ENCODE results near the gene DGKD. TPM values are rescaled to one million over a fixed set of nuclear protein-coding genes. Genes with fewer than 3 reads are reported as not detected.

DGKD gene
- total RNA-seq, 1 donor from 2014 or later, result 49.5 TPM

DNA sequence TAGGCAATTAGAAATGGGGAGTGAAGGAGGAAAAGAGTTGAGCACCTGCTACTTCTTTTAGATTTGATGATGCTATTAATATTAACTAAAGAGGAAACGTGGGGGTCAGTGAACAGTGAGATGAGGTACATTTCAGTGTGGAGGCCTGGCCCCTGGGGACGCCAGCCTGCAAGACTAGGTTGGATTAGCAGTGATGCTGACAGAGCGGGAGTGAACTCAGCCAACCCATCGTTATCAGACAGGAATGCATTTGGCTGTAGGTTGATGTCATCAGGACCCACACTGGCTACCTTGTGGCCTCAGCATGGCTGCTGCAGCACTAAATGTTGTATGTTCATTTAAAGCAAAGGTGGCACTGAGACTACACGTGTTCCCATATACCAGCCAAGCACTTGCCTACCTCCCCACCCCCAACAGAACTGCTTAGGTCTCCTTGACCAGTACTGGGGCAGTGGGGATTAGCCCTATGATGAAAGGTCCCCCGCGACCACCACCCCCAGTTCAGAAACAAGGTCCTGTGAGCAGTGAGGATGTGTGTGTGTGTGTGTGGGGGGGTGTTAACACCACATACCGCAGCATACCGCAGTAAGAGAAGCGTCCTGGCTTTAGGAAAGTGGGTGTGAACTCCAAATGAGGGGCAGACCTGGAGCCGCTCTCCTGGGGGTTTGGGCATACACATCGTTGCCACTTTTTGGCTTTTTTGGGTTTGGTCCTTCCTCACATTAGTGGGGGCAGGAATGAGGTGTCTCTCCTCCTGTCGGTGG is 26.0 kb downstream of the DGKD start:
- TF ChIP-seq, protein P1, sequence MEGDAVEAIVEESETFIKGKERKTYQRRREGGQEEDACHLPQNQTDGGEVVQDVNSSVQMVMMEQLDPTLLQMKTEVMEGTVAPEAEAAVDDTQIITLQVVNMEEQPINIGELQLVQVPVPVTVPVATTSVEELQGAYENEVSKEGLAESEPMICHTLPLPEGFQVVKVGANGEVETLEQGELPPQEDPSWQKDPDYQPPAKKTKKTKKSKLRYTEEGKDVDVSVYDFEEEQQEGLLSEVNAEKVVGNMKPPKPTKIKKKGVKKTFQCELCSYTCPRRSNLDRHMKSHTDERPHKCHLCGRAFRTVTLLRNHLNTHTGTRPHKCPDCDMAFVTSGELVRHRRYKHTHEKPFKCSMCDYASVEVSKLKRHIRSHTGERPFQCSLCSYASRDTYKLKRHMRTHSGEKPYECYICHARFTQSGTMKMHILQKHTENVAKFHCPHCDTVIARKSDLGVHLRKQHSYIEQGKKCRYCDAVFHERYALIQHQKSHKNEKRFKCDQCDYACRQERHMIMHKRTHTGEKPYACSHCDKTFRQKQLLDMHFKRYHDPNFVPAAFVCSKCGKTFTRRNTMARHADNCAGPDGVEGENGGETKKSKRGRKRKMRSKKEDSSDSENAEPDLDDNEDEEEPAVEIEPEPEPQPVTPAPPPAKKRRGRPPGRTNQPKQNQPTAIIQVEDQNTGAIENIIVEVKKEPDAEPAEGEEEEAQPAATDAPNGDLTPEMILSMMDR (IDR thresholded peaks at IDR 0.05; ENCODE audit: unreplicated experiment), result no peak
- Mint-ChIP-seq H3K9me3 (ENCODE audit: low read depth) (no peaks in the 10 kb centered on the region), H3K36me3 (ENCODE audit: insufficient read depth) (peaks cover 2% of the 10 kb centered on the region), H3K4me1 (ENCODE audit: low read depth) (peaks cover 22% of the 10 kb centered on the region), H3K27ac (no peak overlapping the region), H3K4me3 (ENCODE audit: low read depth) (no peak overlapping the region), H3K27me3 (no peaks in the 10 kb centered on the region)
- DNase-seq (ENCODE audit: low spot score, unreplicated experiment), result no peak

DNA sequence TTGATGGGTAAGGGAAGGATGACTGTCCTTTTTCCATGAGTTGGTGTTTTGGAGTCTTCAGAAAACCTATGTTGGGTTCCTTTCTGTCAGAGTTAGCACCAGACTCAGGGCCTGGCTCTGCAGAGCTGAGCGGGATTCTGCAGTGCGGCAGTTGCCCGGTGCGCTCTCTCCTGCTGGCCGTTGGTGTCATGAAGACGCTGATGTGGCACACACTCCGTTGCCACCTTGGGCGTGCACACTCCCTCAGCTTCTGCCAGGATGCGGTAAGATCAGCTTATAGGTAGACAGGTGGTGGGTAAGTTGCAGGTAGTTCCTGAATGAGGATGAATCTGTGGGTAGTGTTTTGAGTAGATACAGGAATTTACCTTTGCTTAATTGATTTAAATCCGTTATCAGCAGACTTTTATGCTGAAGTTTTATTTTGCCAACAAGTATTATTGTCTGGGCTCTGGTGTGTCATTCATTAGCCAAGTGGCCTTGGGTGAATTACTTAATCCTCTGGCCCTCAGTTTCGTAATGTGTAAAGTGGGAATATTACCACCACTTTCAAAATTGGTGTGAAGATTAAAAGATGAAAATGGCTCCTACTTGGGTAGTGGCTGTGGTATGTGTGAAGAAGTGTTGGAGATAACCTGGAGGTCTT is 26.8 kb downstream of the DGKD start:
- peaks cover 2% of the 10 kb centered on the region for H3K36me3 Mint-ChIP-seq (ENCODE audit: insufficient read depth)
- no peak for DNase-seq (ENCODE audit: low spot score, unreplicated experiment)
- no peaks in the 10 kb centered on the region for H3K27me3 Mint-ChIP-seq
- TF ChIP-seq, protein P1 (IDR thresholded peaks at IDR 0.05; ENCODE audit: unreplicated experiment), result no peak
- H3K4me1 Mint-ChIP-seq (ENCODE audit: low read depth), result peaks cover 14% of the 10 kb centered on the region
- no peak overlapping the region for H3K27ac Mint-ChIP-seq
- no peak overlapping the region for H3K4me3 Mint-ChIP-seq (ENCODE audit: low read depth)
- no peaks in the 10 kb centered on the region for H3K9me3 Mint-ChIP-seq (ENCODE audit: low read depth)

DNA sequence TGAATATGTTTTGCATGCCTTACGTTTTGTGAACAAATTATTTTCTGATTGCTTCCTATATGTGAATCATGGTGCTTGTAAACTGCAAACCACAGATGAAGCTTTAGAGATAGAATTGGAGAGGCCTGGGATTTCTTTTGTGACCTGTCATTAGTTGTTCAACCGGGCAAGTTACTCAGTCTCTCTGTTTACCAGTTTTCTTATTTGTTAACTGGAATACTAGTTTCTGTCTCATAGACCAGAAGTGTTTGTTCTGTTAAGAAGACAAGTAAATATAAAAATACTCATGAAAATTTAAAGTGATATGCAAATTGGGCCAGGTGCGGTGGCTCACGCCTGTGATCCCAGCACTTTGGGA is 27.3 kb downstream of the DGKD start:
- H3K4me1 Mint-ChIP-seq (ENCODE audit: low read depth), result peaks cover 13% of the 10 kb centered on the region
- no peak overlapping the region for H3K27ac Mint-ChIP-seq
- no peak for DNase-seq (ENCODE audit: low spot score, unreplicated experiment)
- TF ChIP-seq, protein P1 (IDR thresholded peaks at IDR 0.05; ENCODE audit: unreplicated experiment), result no peak
- no peak overlapping the region for H3K4me3 Mint-ChIP-seq (ENCODE audit: low read depth)
- no peaks in the 10 kb centered on the region for H3K27me3 Mint-ChIP-seq
- H3K36me3 Mint-ChIP-seq (ENCODE audit: insufficient read depth), result peaks cover 2% of the 10 kb centered on the region
- H3K9me3 Mint-ChIP-seq (ENCODE audit: low read depth), result no peaks in the 10 kb centered on the region

DNA sequence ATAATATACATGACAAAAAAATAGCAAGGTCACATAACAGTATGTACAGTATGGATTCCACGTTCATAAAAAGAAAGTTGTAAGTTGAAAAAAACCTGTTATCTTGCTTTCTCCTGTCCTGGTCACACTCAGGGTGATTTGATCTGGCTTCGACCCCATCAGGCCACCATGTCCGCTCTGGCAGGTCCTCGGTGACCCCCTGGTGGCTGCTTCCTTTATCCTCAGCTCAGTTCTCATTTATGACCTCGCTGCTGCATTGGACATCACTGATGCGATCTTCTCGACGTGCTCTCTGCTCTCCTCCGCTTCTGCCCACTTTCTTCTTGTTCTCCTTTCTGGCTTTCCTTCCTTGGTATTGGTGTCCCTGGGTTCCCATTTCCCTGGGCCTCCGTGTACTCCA is 29.7 kb downstream of the DGKD start:
- H3K4me3 Mint-ChIP-seq (ENCODE audit: low read depth), result no peak overlapping the region
- no peak for DNase-seq (ENCODE audit: low spot score, unreplicated experiment)
- H3K4me1 Mint-ChIP-seq (ENCODE audit: low read depth), result peaks cover 12% of the 10 kb centered on the region
- no peaks in the 10 kb centered on the region for H3K9me3 Mint-ChIP-seq (ENCODE audit: low read depth)
- H3K27me3 Mint-ChIP-seq, result no peaks in the 10 kb centered on the region
- H3K36me3 Mint-ChIP-seq (ENCODE audit: insufficient read depth), result no peaks in the 10 kb centered on the region
- H3K27ac Mint-ChIP-seq, result no peak overlapping the region
- TF ChIP-seq, protein P1 (IDR thresholded peaks at IDR 0.05; ENCODE audit: unreplicated experiment), result peak; percentile 34

DNA sequence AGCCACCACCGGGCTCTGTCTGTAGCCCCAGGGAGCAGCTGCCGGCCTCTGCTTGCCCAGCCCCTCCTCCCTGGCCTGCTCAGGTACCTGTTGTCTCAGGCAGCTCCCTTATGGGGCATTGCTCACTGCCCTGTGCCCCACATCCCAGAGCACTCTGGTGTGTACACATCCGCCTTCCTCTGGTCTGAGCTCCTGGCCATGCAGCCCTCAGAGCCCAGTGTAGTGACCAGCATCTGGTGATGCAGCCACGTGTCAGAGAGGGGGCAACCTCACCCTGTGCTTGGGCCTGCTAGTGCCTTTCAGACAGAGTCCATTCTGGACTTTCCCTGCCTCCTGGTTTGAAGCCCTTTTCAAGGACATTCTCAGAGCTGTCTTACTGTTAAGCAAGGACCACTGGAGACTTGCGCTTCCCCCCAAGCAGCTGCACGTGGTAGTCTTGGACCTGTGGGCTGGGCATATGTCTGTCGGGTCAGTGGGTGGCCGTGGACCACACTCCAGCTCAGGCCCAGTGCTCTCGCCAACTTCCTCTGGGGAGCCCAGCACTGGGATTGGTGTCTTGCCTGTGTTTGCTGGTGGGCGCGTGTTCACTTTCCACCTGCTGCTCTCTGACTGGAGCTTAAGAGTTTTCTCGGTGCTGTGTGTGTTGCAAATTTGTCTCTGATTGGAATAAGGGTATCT is 30.7 kb downstream of the DGKD start:
- Mint-ChIP-seq H3K4me1 (ENCODE audit: low read depth) (peaks cover 9% of the 10 kb centered on the region), H3K4me3 (ENCODE audit: low read depth) (no peak overlapping the region), H3K9me3 (ENCODE audit: low read depth) (no peaks in the 10 kb centered on the region), H3K36me3 (ENCODE audit: insufficient read depth) (peaks cover under 1% of the 10 kb centered on the region), H3K27me3 (no peaks in the 10 kb centered on the region), H3K27ac (no peak overlapping the region)
- TF ChIP-seq, protein P1 (IDR thresholded peaks at IDR 0.05; ENCODE audit: unreplicated experiment), result no peak
- DNase-seq (ENCODE audit: low spot score, unreplicated experiment), result no peak

Measured in progenitor cell of endocrine pancreas (in vitro differentiated cells).